Measurements from ENCODE around the gene DTX3L.
A peak's percentile ranks its signal among the peaks of the same experiment; 100 is the strongest.

- TF ChIP-seq GATAD2B (conservative IDR thresholded peaks at IDR 0.05; ENCODE audit: low read depth), result peak; percentile 99
- TF ChIP-seq HDAC6 (IDR thresholded peaks at IDR 0.05; ENCODE audit: unreplicated experiment), result no peak
These were observed at the start of gene DTX3L, which contains the start of gene PARP9 for GRCh38 chr3:122564155-122564912.
